ENCODE data around the gene TAF1D. TPM values are rescaled to one million over a fixed set of nuclear protein-coding genes. Genes with fewer than 3 reads are reported as not detected.
"Not testable (repeated sequence)": the region's sequence is repeated elsewhere in the genome, so short reads cannot be mapped to it uniquely, and the experiment has no call there.

TAF1D gene
- total RNA-seq, 1 donor = 126 TPM

- Histone ChIP-seq H4K20me1 (ENCODE audit: insufficient read depth, low read length) (no peaks in the 10 kb centered on the region), H3K4me3 (ENCODE audit: insufficient read depth, low read length) (no peak overlapping the region), H2AFZ (ENCODE audit: low read length) (no peak overlapping the region), H3K36me3 (ENCODE audit: insufficient read depth, low read length) (peaks cover 6% of the 10 kb centered on the region), H3K79me2 (ENCODE audit: insufficient read depth, low read length) (no peaks in the 10 kb centered on the region), H3K4me2 (ENCODE audit: insufficient read depth, low read length) (no peak overlapping the region), H3K4me1 (ENCODE audit: insufficient read depth, low read length) (no peaks in the 10 kb centered on the region), H3K27me3 (ENCODE audit: insufficient read depth, low read length) (no peaks in the 10 kb centered on the region), H3K9me3 (ENCODE audit: low read depth, low read length) (no peaks in the 10 kb centered on the region), H3K27ac (ENCODE audit: low read depth, low read length) (no peak overlapping the region)
- DNase-seq (ENCODE audit: insufficient read length, low spot score, missing footprints) = no peak
- no peak for TF ChIP-seq CTCF (IDR thresholded peaks at IDR 0.05; ENCODE audit: extremely low read depth, low read depth, low read length)
Measured at GRCh38 chr11:93751001-93751400, 9.7 kb upstream of the TAF1D start.

- no peak overlapping the region for H3K4me3 ChIP-seq (ENCODE audit: insufficient read depth, low read length)
- no peaks in the 10 kb centered on the region for H4K20me1 ChIP-seq (ENCODE audit: insufficient read depth, low read length)
- H2AFZ ChIP-seq (ENCODE audit: low read length) = no peak overlapping the region
- no peaks in the 10 kb centered on the region for H3K36me3 ChIP-seq (ENCODE audit: insufficient read depth, low read length)
- no peak overlapping the region for H3K4me2 ChIP-seq (ENCODE audit: insufficient read depth, low read length)
- H3K9me3 ChIP-seq (ENCODE audit: low read depth, low read length) = no peaks in the 10 kb centered on the region
- H3K4me1 ChIP-seq (ENCODE audit: insufficient read depth, low read length) = peaks cover 5% of the 10 kb centered on the region
- no peaks in the 10 kb centered on the region for H3K27me3 ChIP-seq (ENCODE audit: insufficient read depth, low read length)
- no peak for DNase-seq (ENCODE audit: insufficient read length, low spot score, missing footprints)
- H3K79me2 ChIP-seq (ENCODE audit: insufficient read depth, low read length) = peaks cover 15% of the 10 kb centered on the region
- TF ChIP-seq CTCF (IDR thresholded peaks at IDR 0.05; ENCODE audit: extremely low read depth, low read depth, low read length) = no peak
- H3K27ac ChIP-seq (ENCODE audit: low read depth, low read length) = no peak overlapping the region
Measured at GRCh38 chr11:93747122-93747521, 5.8 kb upstream of the TAF1D start.

DNA sequence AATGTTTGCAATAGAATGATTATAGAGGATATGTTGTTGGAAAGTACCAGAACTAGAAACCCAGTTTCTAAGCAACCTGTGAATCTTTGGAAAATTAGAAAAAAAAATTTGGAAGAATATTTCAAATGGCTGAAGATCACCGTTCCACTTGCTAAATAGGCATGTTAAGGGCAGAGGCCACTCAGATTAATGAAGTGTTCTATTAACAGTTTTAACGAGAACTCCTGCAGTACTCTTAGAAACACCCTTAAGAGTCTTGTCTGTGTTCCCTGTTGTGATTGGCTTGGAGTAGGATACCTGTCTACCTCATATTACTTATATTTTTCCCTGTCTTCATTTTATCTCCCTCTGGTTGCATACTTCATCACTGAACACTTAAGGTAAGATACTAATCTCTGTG lies 4.8 kb upstream of the TAF1D start:
- Histone ChIP-seq H4K20me1 (ENCODE audit: insufficient read depth, low read length) (no peaks in the 10 kb centered on the region), H3K27me3 (ENCODE audit: insufficient read depth, low read length) (no peaks in the 10 kb centered on the region), H3K9me3 (ENCODE audit: low read depth, low read length) (no peaks in the 10 kb centered on the region), H3K79me2 (ENCODE audit: insufficient read depth, low read length) (peaks cover 23% of the 10 kb centered on the region), H3K4me2 (ENCODE audit: insufficient read depth, low read length) (no peak overlapping the region), H2AFZ (ENCODE audit: low read length) (no peak overlapping the region), H3K4me3 (ENCODE audit: insufficient read depth, low read length) (no peak overlapping the region), H3K36me3 (ENCODE audit: insufficient read depth, low read length) (no peaks in the 10 kb centered on the region), H3K27ac (ENCODE audit: low read depth, low read length) (no peak overlapping the region), H3K4me1 (ENCODE audit: insufficient read depth, low read length) (peaks cover 5% of the 10 kb centered on the region)
- no peak for TF ChIP-seq CTCF (IDR thresholded peaks at IDR 0.05; ENCODE audit: extremely low read depth, low read depth, low read length)
- DNase-seq (ENCODE audit: insufficient read length, low spot score, missing footprints) = no peak

- H3K27ac ChIP-seq (ENCODE audit: low read depth, low read length); H3K27me3 ChIP-seq (ENCODE audit: insufficient read depth, low read length); H3K4me3 ChIP-seq (ENCODE audit: insufficient read depth, low read length); DNase-seq (ENCODE audit: insufficient read length, low spot score, missing footprints); H2AFZ ChIP-seq (ENCODE audit: low read length); H3K4me2 ChIP-seq (ENCODE audit: insufficient read depth, low read length); H3K36me3 ChIP-seq (ENCODE audit: insufficient read depth, low read length); H4K20me1 ChIP-seq (ENCODE audit: insufficient read depth, low read length); H3K9me3 ChIP-seq (ENCODE audit: low read depth, low read length); H3K4me1 ChIP-seq (ENCODE audit: insufficient read depth, low read length): not testable (repeated sequence)
- peaks cover 32% of the 10 kb centered on the region for H3K79me2 ChIP-seq (ENCODE audit: insufficient read depth, low read length)
Measured at GRCh38 chr11:93745005-93745755, 3.9 kb upstream of the TAF1D start.
